ENCODE measurements around the gene KDM4D. TPM values are rescaled to one million over a fixed set of nuclear protein-coding genes. Genes with fewer than 3 reads are reported as not detected.

The KDM4D gene
- total RNA-seq, 1 experiment from 2014 or later: 2.4 TPM

DNA sequence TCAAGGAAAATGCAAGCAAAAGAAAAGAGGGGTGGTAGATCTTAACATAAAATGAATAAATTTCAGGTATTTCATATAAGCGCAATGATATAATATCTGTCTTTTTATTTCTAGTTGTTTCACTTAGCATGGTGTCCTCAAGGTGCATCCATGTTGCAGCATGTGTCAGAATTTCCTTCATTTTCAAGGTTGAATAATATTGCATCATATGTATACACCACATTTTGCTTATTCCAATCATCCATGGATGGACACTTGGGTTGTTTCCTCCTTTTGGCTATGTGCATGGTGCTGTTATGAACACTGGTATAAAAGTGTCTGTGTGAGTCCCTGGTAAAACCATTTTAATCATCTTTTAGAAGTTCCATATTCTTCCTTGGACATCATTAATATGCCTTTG lies 68.7 kb downstream of the KDM4D start (continued):
- TF ChIP-seq, protein P1, sequence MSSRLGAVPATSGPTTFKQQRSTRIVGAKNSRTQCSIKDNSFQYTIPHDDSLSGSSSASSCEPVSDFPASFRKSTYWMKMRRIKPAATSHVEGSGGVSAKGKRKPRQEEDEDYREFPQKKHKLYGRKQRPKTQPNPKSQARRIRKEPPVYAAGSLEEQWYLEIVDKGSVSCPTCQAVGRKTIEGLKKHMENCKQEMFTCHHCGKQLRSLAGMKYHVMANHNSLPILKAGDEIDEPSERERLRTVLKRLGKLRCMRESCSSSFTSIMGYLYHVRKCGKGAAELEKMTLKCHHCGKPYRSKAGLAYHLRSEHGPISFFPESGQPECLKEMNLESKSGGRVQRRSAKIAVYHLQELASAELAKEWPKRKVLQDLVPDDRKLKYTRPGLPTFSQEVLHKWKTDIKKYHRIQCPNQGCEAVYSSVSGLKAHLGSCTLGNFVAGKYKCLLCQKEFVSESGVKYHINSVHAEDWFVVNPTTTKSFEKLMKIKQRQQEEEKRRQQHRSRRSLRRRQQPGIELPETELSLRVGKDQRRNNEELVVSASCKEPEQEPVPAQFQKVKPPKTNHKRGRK (CRISPR knock-in tag; IDR thresholded peaks at IDR 0.05; ENCODE audit: borderline replicate concordance): no peak
- TF ChIP-seq GTF2I (CRISPR knock-in tag; conservative IDR thresholded peaks at IDR 0.05): no peak
- TF ChIP-seq FOXJ3 (CRISPR knock-in tag; IDR thresholded peaks at IDR 0.05; ENCODE audit: borderline replicate concordance): no peak
- no peak for TF ChIP-seq NR1H2 (CRISPR knock-in tag; IDR thresholded peaks at IDR 0.05)
- TF ChIP-seq PRRX2 (CRISPR knock-in tag; IDR thresholded peaks at IDR 0.05): no peak
- TF ChIP-seq SMAD4 (CRISPR knock-in tag; IDR thresholded peaks at IDR 0.05): no peak
- no peak for TF ChIP-seq IRF2 (CRISPR knock-in tag; IDR thresholded peaks at IDR 0.05; ENCODE audit: borderline replicate concordance, low read depth)

DNA sequence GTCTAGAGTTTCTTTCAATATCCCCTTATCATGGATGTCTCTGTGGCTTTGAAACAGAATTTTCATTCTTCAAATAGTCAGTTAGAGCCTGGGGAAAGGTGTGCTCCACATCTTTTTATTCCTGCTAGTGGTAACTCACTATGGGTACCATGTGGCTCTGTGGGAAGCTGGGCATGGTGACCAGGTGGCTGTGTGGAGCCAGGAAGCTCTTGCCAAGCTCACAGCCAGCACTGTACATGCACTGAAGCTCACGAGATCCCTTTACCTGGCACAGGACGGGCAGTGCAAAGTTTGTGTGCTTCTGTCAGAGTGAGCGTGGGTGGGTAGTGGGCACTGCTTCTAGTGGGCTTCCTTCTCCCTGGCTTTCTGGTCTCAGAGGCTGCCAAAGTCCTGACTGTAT lies 69.4 kb downstream of the KDM4D start:
- H3K27ac Mint-ChIP-seq: no peak overlapping the region
- no peaks in the 10 kb centered on the region for H3K4me1 Mint-ChIP-seq
- no peak for DNase-seq (ENCODE audit: low spot score)
- CTCF ChIA-PET: no interaction called here
- POLR2A ChIA-PET: no interaction called here
- H3K9me3 Mint-ChIP-seq: peaks cover 4% of the 10 kb centered on the region; the same call in 1 of the 2 replicates
- no peaks in the 10 kb centered on the region for H3K36me3 Mint-ChIP-seq
- H3K27me3 Mint-ChIP-seq (ENCODE audit: low read depth): peaks cover 9% of the 10 kb centered on the region; the same call in 1 of the 2 replicates
- no peak for ATAC-seq
- TF ChIP-seq ATF1 (CRISPR knock-in tag; IDR thresholded peaks at IDR 0.05) (no peak), ZNF219 (CRISPR knock-in tag; IDR thresholded peaks at IDR 0.05; ENCODE audit: borderline replicate concordance) (no peak), PRRX2 (CRISPR knock-in tag; IDR thresholded peaks at IDR 0.05) (no peak), SOX15 (CRISPR knock-in tag; IDR thresholded peaks at IDR 0.05) (no peak), ZNF425 (CRISPR knock-in tag; conservative IDR thresholded peaks at IDR 0.05) (no peak), STAT6 (CRISPR knock-in tag; conservative IDR thresholded peaks at IDR 0.05; ENCODE audit: low read depth) (no peak), NFYB (CRISPR knock-in tag; conservative IDR thresholded peaks at IDR 0.05; ENCODE audit: low read depth) (no peak), OVOL2 (CRISPR knock-in tag; IDR thresholded peaks at IDR 0.05; ENCODE audit: borderline replicate concordance) (no peak), FOXP4 (CRISPR knock-in tag; IDR thresholded peaks at IDR 0.05) (no peak), ZBTB21 (CRISPR knock-in tag; IDR thresholded peaks at IDR 0.05; ENCODE audit: borderline replicate concordance) (no peak), JUN (CRISPR knock-in tag; IDR thresholded peaks at IDR 0.05) (no peak)
- no peak overlapping the region for H3K4me3 Mint-ChIP-seq
